Measurements from ENCODE around the gene ANKRD33.

Gene ANKRD33

DNA sequence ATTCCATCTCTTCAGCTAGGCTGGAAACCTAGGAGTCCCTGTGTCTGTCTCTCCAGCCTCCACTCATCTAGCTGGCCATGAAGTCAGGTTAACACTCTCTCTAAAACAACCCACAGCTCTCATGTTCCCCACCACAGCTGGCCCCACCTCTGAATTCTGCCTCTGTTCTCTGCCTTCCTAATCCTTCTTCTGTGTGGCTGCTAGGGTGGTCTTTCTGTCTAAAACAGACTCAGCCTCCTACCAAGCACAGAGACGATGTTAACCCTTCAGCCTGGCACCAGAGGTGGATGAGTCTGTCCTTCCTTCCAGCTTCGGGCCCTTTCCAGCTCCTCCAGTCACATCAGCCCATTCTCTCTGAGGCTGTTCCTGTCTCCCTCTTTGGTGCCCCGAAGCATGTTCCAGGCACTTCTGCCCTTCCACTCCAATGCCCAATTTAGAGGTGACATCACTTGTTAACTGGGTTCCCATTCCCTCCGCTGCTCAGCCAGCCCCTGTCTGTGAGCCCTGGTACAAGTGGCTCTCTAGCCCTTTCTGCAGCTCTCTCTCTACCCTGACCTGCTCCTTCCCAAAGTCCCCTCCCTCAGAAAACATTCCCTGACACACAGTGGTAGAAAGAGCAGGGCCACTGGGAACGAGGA lies 48.5 kb upstream of the ANKRD33 start:
- TF ChIP-seq, protein P1, sequence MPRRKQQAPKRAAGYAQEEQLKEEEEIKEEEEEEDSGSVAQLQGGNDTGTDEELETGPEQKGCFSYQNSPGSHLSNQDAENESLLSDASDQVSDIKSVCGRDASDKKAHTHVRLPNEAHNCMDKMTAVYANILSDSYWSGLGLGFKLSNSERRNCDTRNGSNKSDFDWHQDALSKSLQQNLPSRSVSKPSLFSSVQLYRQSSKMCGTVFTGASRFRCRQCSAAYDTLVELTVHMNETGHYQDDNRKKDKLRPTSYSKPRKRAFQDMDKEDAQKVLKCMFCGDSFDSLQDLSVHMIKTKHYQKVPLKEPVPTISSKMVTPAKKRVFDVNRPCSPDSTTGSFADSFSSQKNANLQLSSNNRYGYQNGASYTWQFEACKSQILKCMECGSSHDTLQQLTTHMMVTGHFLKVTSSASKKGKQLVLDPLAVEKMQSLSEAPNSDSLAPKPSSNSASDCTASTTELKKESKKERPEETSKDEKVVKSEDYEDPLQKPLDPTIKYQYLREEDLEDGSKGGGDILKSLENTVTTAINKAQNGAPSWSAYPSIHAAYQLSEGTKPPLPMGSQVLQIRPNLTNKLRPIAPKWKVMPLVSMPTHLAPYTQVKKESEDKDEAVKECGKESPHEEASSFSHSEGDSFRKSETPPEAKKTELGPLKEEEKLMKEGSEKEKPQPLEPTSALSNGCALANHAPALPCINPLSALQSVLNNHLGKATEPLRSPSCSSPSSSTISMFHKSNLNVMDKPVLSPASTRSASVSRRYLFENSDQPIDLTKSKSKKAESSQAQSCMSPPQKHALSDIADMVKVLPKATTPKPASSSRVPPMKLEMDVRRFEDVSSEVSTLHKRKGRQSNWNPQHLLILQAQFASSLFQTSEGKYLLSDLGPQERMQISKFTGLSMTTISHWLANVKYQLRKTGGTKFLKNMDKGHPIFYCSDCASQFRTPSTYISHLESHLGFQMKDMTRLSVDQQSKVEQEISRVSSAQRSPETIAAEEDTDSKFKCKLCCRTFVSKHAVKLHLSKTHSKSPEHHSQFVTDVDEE (CRISPR knock-in tag; IDR thresholded peaks at IDR 0.05), result no peak
- TF ChIP-seq TCF4 (CRISPR knock-in tag; IDR thresholded peaks at IDR 0.05; ENCODE audit: borderline replicate concordance) (no peak), ZFP3 (CRISPR knock-in tag; IDR thresholded peaks at IDR 0.05) (no peak), RARB (CRISPR knock-in tag; IDR thresholded peaks at IDR 0.05) (no peak), GLIS3 (CRISPR knock-in tag; IDR thresholded peaks at IDR 0.05) (no peak), TOX (CRISPR knock-in tag; IDR thresholded peaks at IDR 0.05; ENCODE audit: borderline replicate concordance) (no peak), OSR1 (CRISPR knock-in tag; IDR thresholded peaks at IDR 0.05) (no peak), ZNF8 (CRISPR knock-in tag; IDR thresholded peaks at IDR 0.05) (no peak), PATZ1 (CRISPR knock-in tag; IDR thresholded peaks at IDR 0.05; ENCODE audit: borderline replicate concordance) (no peak), ISL1 (CRISPR knock-in tag; IDR thresholded peaks at IDR 0.05) (no peak), ESRRG (CRISPR knock-in tag; IDR thresholded peaks at IDR 0.05) (no peak), SNAI2 (CRISPR knock-in tag; IDR thresholded peaks at IDR 0.05) (no peak), PPARA (CRISPR knock-in tag; IDR thresholded peaks at IDR 0.05; ENCODE audit: borderline replicate concordance) (no peak), ZNF70 (CRISPR knock-in tag; IDR thresholded peaks at IDR 0.05) (no peak), ZC3H10 (CRISPR knock-in tag; IDR thresholded peaks at IDR 0.05) (no peak), CSDC2 (CRISPR knock-in tag; IDR thresholded peaks at IDR 0.05) (no peak), ZFP30 (CRISPR knock-in tag; IDR thresholded peaks at IDR 0.05) (no peak), ARNTL (CRISPR knock-in tag; IDR thresholded peaks at IDR 0.05; ENCODE audit: borderline replicate concordance, low read depth) (no peak), ZNF565 (CRISPR knock-in tag; conservative IDR thresholded peaks at IDR 0.05; ENCODE audit: low read depth) (no peak)
- TF ChIP-seq, protein P2, sequence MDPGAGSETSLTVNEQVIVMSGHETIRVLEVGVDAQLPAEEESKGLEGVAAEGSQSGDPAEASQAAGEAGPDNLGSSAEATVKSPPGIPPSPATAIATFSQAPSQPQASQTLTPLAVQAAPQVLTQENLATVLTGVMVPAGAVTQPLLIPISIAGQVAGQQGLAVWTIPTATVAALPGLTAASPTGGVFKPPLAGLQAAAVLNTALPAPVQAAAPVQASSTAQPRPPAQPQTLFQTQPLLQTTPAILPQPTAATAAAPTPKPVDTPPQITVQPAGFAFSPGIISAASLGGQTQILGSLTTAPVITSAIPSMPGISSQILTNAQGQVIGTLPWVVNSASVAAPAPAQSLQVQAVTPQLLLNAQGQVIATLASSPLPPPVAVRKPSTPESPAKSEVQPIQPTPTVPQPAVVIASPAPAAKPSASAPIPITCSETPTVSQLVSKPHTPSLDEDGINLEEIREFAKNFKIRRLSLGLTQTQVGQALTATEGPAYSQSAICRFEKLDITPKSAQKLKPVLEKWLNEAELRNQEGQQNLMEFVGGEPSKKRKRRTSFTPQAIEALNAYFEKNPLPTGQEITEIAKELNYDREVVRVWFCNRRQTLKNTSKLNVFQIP (CRISPR knock-in tag; IDR thresholded peaks at IDR 0.05; ENCODE audit: borderline replicate concordance, low read depth), result no peak

GRCh38 chr12:51840966-51841365 lies 46.9 kb upstream of the ANKRD33 start:
- ATAC-seq, result no peak
- TF ChIP-seq, protein P2 (CRISPR knock-in tag; IDR thresholded peaks at IDR 0.05; ENCODE audit: borderline replicate concordance, low read depth), result no peak
- TF ChIP-seq PATZ1 (CRISPR knock-in tag; IDR thresholded peaks at IDR 0.05; ENCODE audit: borderline replicate concordance), result no peak
- no peak for TF ChIP-seq TCF4 (CRISPR knock-in tag; IDR thresholded peaks at IDR 0.05; ENCODE audit: borderline replicate concordance)
- no peak for TF ChIP-seq ISL1 (CRISPR knock-in tag; IDR thresholded peaks at IDR 0.05)
- no peak for TF ChIP-seq ZC3H10 (CRISPR knock-in tag; IDR thresholded peaks at IDR 0.05)
- TF ChIP-seq ZNF8 (CRISPR knock-in tag; IDR thresholded peaks at IDR 0.05), result no peak
- no peak for TF ChIP-seq OSR1 (CRISPR knock-in tag; IDR thresholded peaks at IDR 0.05)

More for the DNA sequence above, 48.5 kb upstream of the ANKRD33 start:
- ATAC-seq, result no peak
